Central memory CD8-positive, alpha-beta T cell (primary cell): Measurements from ENCODE around the gene RARA.
"Not testable (repeated sequence)": the region's sequence is repeated elsewhere in the genome, so short reads cannot be mapped to it uniquely, and the experiment has no call there.

Source experiments
- ATAC-seq: fragments of 150-1000 bp; cut with Tn5 transposase; replicated peaks from 2 replicates; pipeline ENCODE4 v1.10.0; 2022; ENCODE audit warnings: mild to moderate bottlenecking, moderate FRiP score, moderate number of reproducible peaks; ENCODE audit not compliant: poor library complexity, severe bottlenecking; ENCODE audit errors: extremely low read depth
- DNase-seq, 2 donors: peaks; one replicate each; pipeline ENCODE4 v3.0.0; 2021; ENCODE audit warnings: low spot score in 2 of 2
- H3K27ac Mint-ChIP-seq: one replicate; pipeline ENCODE4 v1.8.0; 2022; ENCODE audit warnings: low read depth, mild to moderate bottlenecking, moderate library complexity, mixed read lengths
- H3K27me3 Mint-ChIP-seq: one replicate; pipeline ENCODE4 v1.8.0; 2022; ENCODE audit warnings: mixed read lengths
- H3K36me3 Mint-ChIP-seq: one replicate; pipeline ENCODE4 v1.8.0; 2022; ENCODE audit warnings: mild to moderate bottlenecking, moderate library complexity, mixed read lengths; ENCODE audit not compliant: insufficient read depth
- H3K4me1 Mint-ChIP-seq: one replicate; pipeline ENCODE4 v1.8.0; 2022; ENCODE audit warnings: mixed read lengths
- H3K4me3 Mint-ChIP-seq: one replicate; pipeline ENCODE4 v1.8.0; 2022; ENCODE audit warnings: mild to moderate bottlenecking, moderate library complexity, mixed read lengths
- H3K9me3 Mint-ChIP-seq: one replicate; pipeline ENCODE4 v1.8.0; 2022; ENCODE audit warnings: mixed read lengths

The RARA gene

GRCh38 chr17:40303708-40304551, 5.0 kb upstream of the RARA start:
- Mint-ChIP-seq H3K4me1 (peaks cover 8% of the 10 kb centered on the region), H3K27me3 (no peaks in the 10 kb centered on the region), H3K9me3 (no peaks in the 10 kb centered on the region), H3K4me3 (no peak overlapping the region), H3K27ac (peak overlapping the region; percentile 10), H3K36me3 (peaks cover 1% of the 10 kb centered on the region)
- ATAC-seq, result no peak
- no peak for DNase-seq

- H3K4me1 Mint-ChIP-seq, H3K9me3 Mint-ChIP-seq, H3K27ac Mint-ChIP-seq, H3K27me3 Mint-ChIP-seq, ATAC-seq, H3K4me3 Mint-ChIP-seq, H3K36me3 Mint-ChIP-seq, DNase-seq: not testable (repeated sequence)
These were observed 4.5 kb upstream of the RARA start for GRCh38 chr17:40304552-40304863.

DNA sequence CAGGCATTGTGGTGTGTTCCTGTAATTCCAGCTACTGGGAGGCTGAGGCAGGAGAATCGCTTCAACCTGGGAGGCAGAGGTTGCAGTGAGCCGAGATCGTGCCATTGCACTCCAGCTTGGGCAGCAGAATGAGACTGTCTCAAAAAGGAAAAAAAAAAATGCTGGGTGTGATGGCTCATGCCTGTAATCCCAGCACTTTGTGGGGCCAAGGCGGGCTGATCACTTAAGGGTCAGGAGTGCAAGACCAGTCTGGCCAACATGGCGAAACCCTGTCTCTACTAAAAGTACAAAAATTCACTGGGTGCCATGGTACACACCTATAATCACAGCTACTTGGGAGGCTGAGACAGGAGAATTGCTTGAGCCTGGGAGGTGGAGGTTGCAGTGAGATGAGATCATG, 4.1 kb upstream of the RARA start:
- not testable (repeated sequence) for H3K4me3 Mint-ChIP-seq, H3K9me3 Mint-ChIP-seq, H3K27ac Mint-ChIP-seq, H3K36me3 Mint-ChIP-seq, H3K4me1 Mint-ChIP-seq, H3K27me3 Mint-ChIP-seq, DNase-seq, ATAC-seq

GRCh38 chr17:40306395-40306794, 2.6 kb upstream of the RARA start:
- no peak overlapping the region for H3K27ac Mint-ChIP-seq
- peaks cover 15% of the 10 kb centered on the region for H3K4me1 Mint-ChIP-seq
- DNase-seq, result no peak
- H3K4me3 Mint-ChIP-seq, result no peak overlapping the region
- no peaks in the 10 kb centered on the region for H3K9me3 Mint-ChIP-seq
- no peaks in the 10 kb centered on the region for H3K36me3 Mint-ChIP-seq
- ATAC-seq, result no peak
- H3K27me3 Mint-ChIP-seq, result no peaks in the 10 kb centered on the region

- Mint-ChIP-seq H3K9me3 (no peaks in the 10 kb centered on the region), H3K27me3 (no peaks in the 10 kb centered on the region), H3K27ac (no peak overlapping the region), H3K4me3 (no peak overlapping the region), H3K36me3 (peaks cover 3% of the 10 kb centered on the region), H3K4me1 (peaks cover 23% of the 10 kb centered on the region)
- DNase-seq, result no peak
- ATAC-seq, result no peak
These were observed 1.8 kb upstream of the RARA start for GRCh38 chr17:40307001-40307730.

- DNase-seq (no peak), ATAC-seq (no peak)
- Mint-ChIP-seq H3K9me3 (no peaks in the 10 kb centered on the region), H3K27ac (no peak overlapping the region), H3K27me3 (no peaks in the 10 kb centered on the region), H3K36me3 (peaks cover 3% of the 10 kb centered on the region), H3K4me1 (peaks cover 29% of the 10 kb centered on the region), H3K4me3 (no peak overlapping the region)
These were observed 1.2 kb upstream of the RARA start for GRCh38 chr17:40307740-40308239.

- DNase-seq, result no peak
- peaks cover 41% of the 10 kb centered on the region for H3K4me1 Mint-ChIP-seq
- peaks cover 8% of the 10 kb centered on the region for H3K36me3 Mint-ChIP-seq
- H3K27ac Mint-ChIP-seq, result peak overlapping the region; percentile 17
- H3K4me3 Mint-ChIP-seq, result no peak overlapping the region
- no peak for ATAC-seq
- no peaks in the 10 kb centered on the region for H3K9me3 Mint-ChIP-seq
- H3K27me3 Mint-ChIP-seq, result no peaks in the 10 kb centered on the region
These were observed 1.1 kb downstream of the RARA start for GRCh38 chr17:40309949-40310510.

- DNase-seq, result no peak
- Mint-ChIP-seq H3K36me3 (peaks cover 8% of the 10 kb centered on the region), H3K4me3 (peak overlapping the region; percentile 51), H3K27ac (peak overlapping the region; percentile 69), H3K4me1 (peaks cover 47% of the 10 kb centered on the region), H3K27me3 (no peaks in the 10 kb centered on the region), H3K9me3 (no peaks in the 10 kb centered on the region)
- ATAC-seq, result no peak
These were observed 2.0 kb downstream of the RARA start for GRCh38 chr17:40310882-40311391.

- ATAC-seq (no peak), DNase-seq (no peak)
- peak overlapping the region; percentile 51 for H3K4me3 Mint-ChIP-seq
- peak overlapping the region; percentile 69 for H3K27ac Mint-ChIP-seq
- H3K9me3 Mint-ChIP-seq, result no peaks in the 10 kb centered on the region
- peaks cover 53% of the 10 kb centered on the region for H3K4me1 Mint-ChIP-seq
- H3K36me3 Mint-ChIP-seq, result peaks cover 8% of the 10 kb centered on the region
- H3K27me3 Mint-ChIP-seq, result no peaks in the 10 kb centered on the region
These were observed 2.6 kb downstream of the RARA start for GRCh38 chr17:40311575-40311974.

- Mint-ChIP-seq H3K4me1 (peaks cover 55% of the 10 kb centered on the region), H3K27ac (peak overlapping the region; percentile 57), H3K27me3 (no peaks in the 10 kb centered on the region), H3K9me3 (no peaks in the 10 kb centered on the region), H3K36me3 (peaks cover 9% of the 10 kb centered on the region), H3K4me3 (no peak overlapping the region)
- no peak for DNase-seq
- ATAC-seq, result no peak
These were observed 3.3 kb downstream of the RARA start for GRCh38 chr17:40312131-40312731.

DNA sequence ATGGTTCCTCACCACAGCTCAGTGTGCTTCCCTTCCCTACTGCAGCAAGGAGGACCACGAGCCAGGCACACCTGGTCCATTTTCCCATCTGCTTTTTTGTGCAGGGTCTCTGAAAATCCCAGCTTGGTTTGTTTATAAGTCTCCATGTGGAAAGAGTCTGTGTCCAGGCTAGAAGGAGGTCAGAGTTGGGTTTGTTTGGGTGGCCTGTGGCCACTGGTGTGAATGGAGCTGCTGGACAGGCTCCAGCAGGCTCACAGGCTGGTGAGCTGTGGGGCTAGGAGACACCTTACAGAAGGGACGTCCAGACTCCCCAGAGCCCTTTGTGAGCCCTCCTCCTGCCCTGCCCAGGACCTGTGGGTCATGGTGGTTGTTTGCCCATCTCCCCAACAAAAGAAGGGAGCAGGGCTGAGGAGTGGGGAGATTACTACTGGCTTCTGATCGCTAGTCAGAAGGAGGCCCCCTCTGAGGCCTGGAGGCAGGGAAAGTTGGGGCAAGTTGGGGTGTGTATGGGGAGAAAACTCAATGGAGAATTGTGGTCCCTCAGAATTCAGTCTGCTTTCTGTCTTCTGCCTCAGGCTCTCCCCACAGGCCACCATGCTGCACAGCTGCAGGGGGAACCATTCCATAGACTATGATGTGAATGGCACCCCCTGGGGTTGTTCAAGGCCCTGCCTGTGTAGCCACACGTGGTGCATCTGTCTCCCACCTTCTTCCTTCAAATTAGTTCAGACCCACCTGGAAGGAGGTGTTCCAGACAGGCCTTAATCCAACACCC, 4.1 kb downstream of the RARA start:
- no peak overlapping the region for H3K4me3 Mint-ChIP-seq
- H3K27me3 Mint-ChIP-seq, result no peaks in the 10 kb centered on the region
- H3K36me3 Mint-ChIP-seq, result peaks cover 13% of the 10 kb centered on the region
- DNase-seq (no peak), ATAC-seq (no peak)
- peak overlapping the region; percentile 37 for H3K27ac Mint-ChIP-seq
- peaks cover 64% of the 10 kb centered on the region for H3K4me1 Mint-ChIP-seq
- no peaks in the 10 kb centered on the region for H3K9me3 Mint-ChIP-seq
